HEK293 (cell line): Measurements from ENCODE around the gene UTP14C.

Experiments used
- CTCF ChIA-PET: fragments of 350-600 bp; formaldehyde crosslinking; extraction: SDS; loops from one replicate; lab custom pipeline; 2021; ENCODE audit warnings: antibody characterized with exemption; lab: Yijun Ruan, JAX
- POLR2A ChIA-PET: fragments of 300-600 bp; formaldehyde crosslinking; extraction: SDS; loops from one replicate; lab custom pipeline; 2020; ENCODE audit warnings: antibody characterized with exemption, inconsistent platforms; lab: Yijun Ruan, JAX
- H3K27ac ChIP-seq: fragments of 200-500 bp; sonication (Bioruptor generic); 2 replicates; pipeline ENCODE4 v1.5.1; 2014; ENCODE audit warnings: low read depth, low read length, control low read depth, inconsistent platforms; ENCODE audit errors: extremely low read depth
- H3K36me3 ChIP-seq, 2 experiments: fragments of 200-500 bp in 1 of 2; sonication (Bioruptor generic) in 1 of 2; 1 replicate in 1 of 2; 2 replicates in 1 of 2; pipeline ENCODE4 v1.5.1; 2014 to 2017; ENCODE audit warnings: inconsistent platforms in 2 of 2, low read length in 2 of 2; ENCODE audit not compliant: control insufficient read depth in 2 of 2, insufficient read depth in 1 of 2
- H3K4me1 ChIP-seq: fragments of 200-500 bp; sonication (Bioruptor generic); 2 replicates; pipeline ENCODE4 v1.5.1; 2014; ENCODE audit warnings: mild to moderate bottlenecking, low read length, inconsistent platforms; ENCODE audit not compliant: control insufficient read depth, insufficient read depth
- H3K4me3 ChIP-seq: 2 replicates; pipeline ENCODE4 v1.5.1; 2011; ENCODE audit warnings: low read depth, mild to moderate bottlenecking, control low read depth, low read length, moderate library complexity
- H3K9me3 ChIP-seq: fragments of 200-500 bp; sonication (Bioruptor generic); 2 replicates; pipeline ENCODE4 v1.5.1; 2014; ENCODE audit warnings: low read depth, low read length, inconsistent platforms; ENCODE audit not compliant: control insufficient read depth, insufficient read depth
- HOXA7 ChIP-seq: sonication (generic); formaldehyde crosslinking; IDR thresholded peaks from 2 replicates; pipeline ENCODE4 v1.8.1; 2022; ENCODE audit warnings: missing genetic modification reagents, borderline replicate concordance
- HOXC10 ChIP-seq: sonication (generic); formaldehyde crosslinking; IDR thresholded peaks from 2 replicates; pipeline ENCODE4 v1.8.1; 2023; ENCODE audit warnings: mild to moderate bottlenecking, missing genetic modification reagents
- KLF16 ChIP-seq: fragments of 450-650 bp; formaldehyde crosslinking; IDR thresholded peaks from 2 replicates; pipeline ENCODE4 v1.5.1; 2017; ENCODE audit warnings: missing biosample characterization, missing genetic modification characterization
- RBAK ChIP-seq: fragments of 450-650 bp; formaldehyde crosslinking; IDR thresholded peaks from 2 replicates; pipeline ENCODE4 v1.5.1; 2016; ENCODE audit warnings: missing biosample characterization, missing genetic modification characterization
- SCRT1 ChIP-seq: fragments of 450-650 bp; formaldehyde crosslinking; IDR thresholded peaks from 2 replicates; pipeline ENCODE4 v1.5.1; 2016; ENCODE audit warnings: missing biosample characterization, missing genetic modification characterization, borderline replicate concordance
- SCRT2 ChIP-seq: fragments of 450-650 bp; formaldehyde crosslinking; IDR thresholded peaks from 2 replicates; pipeline ENCODE4 v1.5.1; 2016; ENCODE audit warnings: missing biosample characterization, missing genetic modification characterization
- YY1 ChIP-seq: fragments of 450-650 bp; formaldehyde crosslinking; IDR thresholded peaks from 2 replicates; pipeline ENCODE4 v1.5.1; 2018; ENCODE audit warnings: missing biosample characterization, missing genetic modification characterization
- ZBTB21 ChIP-seq: fragments of 450-650 bp; formaldehyde crosslinking; IDR thresholded peaks from 2 replicates; pipeline ENCODE4 v1.5.1; 2017; ENCODE audit warnings: missing biosample characterization, missing genetic modification characterization
- ZNF10 ChIP-seq: fragments of 450-650 bp; formaldehyde crosslinking; IDR thresholded peaks from 2 replicates; pipeline ENCODE4 v1.5.1; 2017; ENCODE audit warnings: missing biosample characterization, missing genetic modification characterization
- ZNF140 ChIP-seq: fragments of 450-650 bp; formaldehyde crosslinking; IDR thresholded peaks from 2 replicates; pipeline ENCODE4 v1.5.1; 2016; ENCODE audit warnings: missing biosample characterization, missing genetic modification characterization
- ZNF169 ChIP-seq: fragments of 450-650 bp; formaldehyde crosslinking; IDR thresholded peaks from 2 replicates; pipeline ENCODE4 v1.5.1; 2016; ENCODE audit warnings: missing biosample characterization, missing genetic modification characterization
- ZNF23 ChIP-seq: fragments of 450-650 bp; formaldehyde crosslinking; IDR thresholded peaks from 2 replicates; pipeline ENCODE4 v1.5.1; 2016; ENCODE audit warnings: missing biosample characterization, missing genetic modification characterization, borderline replicate concordance
- ZNF335 ChIP-seq: fragments of 450-650 bp; formaldehyde crosslinking; conservative IDR thresholded peaks from 2 replicates; pipeline ENCODE4 v1.5.1; 2016; ENCODE audit warnings: missing biosample characterization, missing genetic modification characterization
- ZNF366 ChIP-seq: fragments of 450-650 bp; formaldehyde crosslinking; conservative IDR thresholded peaks from 2 replicates; pipeline ENCODE4 v1.5.1; 2016; ENCODE audit warnings: missing biosample characterization, missing genetic modification characterization
- ZNF501 ChIP-seq: fragments of 450-650 bp; formaldehyde crosslinking; IDR thresholded peaks from 2 replicates; pipeline ENCODE4 v1.5.1; 2016; ENCODE audit warnings: missing biosample characterization, missing genetic modification characterization
- ZNF529 ChIP-seq: fragments of 450-650 bp; formaldehyde crosslinking; IDR thresholded peaks from 2 replicates; pipeline ENCODE4 v1.5.1; 2017; ENCODE audit warnings: missing genetic modification characterization, missing biosample characterization; ENCODE audit not compliant: insufficient replicate concordance
- ZNF544 ChIP-seq: fragments of 450-650 bp; formaldehyde crosslinking; IDR thresholded peaks from 2 replicates; pipeline ENCODE4 v1.5.0; 2017; ENCODE audit warnings: missing biosample characterization, missing genetic modification characterization
- ZNF558 ChIP-seq: fragments of 450-650 bp; formaldehyde crosslinking; IDR thresholded peaks from 2 replicates; pipeline ENCODE4 v1.5.1; 2016; ENCODE audit warnings: missing biosample characterization, missing genetic modification characterization
- ZNF560 ChIP-seq: fragments of 450-650 bp; formaldehyde crosslinking; IDR thresholded peaks from 2 replicates; pipeline ENCODE4 v1.5.1; 2017; ENCODE audit warnings: missing biosample characterization, missing genetic modification characterization, borderline replicate concordance
- ZNF610 ChIP-seq: fragments of 450-650 bp; formaldehyde crosslinking; IDR thresholded peaks from 2 replicates; pipeline ENCODE4 v1.5.1; 2016; ENCODE audit warnings: missing biosample characterization, missing genetic modification characterization, borderline replicate concordance
- ZNF707 ChIP-seq: fragments of 450-650 bp; formaldehyde crosslinking; IDR thresholded peaks from 2 replicates; pipeline ENCODE4 v1.5.1; 2016; ENCODE audit warnings: missing biosample characterization, missing genetic modification characterization
- ZNF747 ChIP-seq: fragments of 450-650 bp; formaldehyde crosslinking; IDR thresholded peaks from 2 replicates; pipeline ENCODE4 v1.5.1; 2016; ENCODE audit warnings: missing biosample characterization, missing genetic modification characterization
- ZNF837 ChIP-seq: fragments of 450-650 bp; formaldehyde crosslinking; IDR thresholded peaks from 2 replicates; pipeline ENCODE4 v1.5.1; 2016; ENCODE audit warnings: missing biosample characterization, missing genetic modification characterization
- ZNF843 ChIP-seq: fragments of 450-650 bp; formaldehyde crosslinking; IDR thresholded peaks from 2 replicates; pipeline ENCODE4 v1.5.1; 2016; ENCODE audit warnings: missing biosample characterization, missing genetic modification characterization
- TF ChIP-seq, protein P1 (sequence below): fragments of 450-650 bp; formaldehyde crosslinking; IDR thresholded peaks from 2 replicates; pipeline ENCODE4 v1.5.1; 2016; ENCODE audit warnings: missing biosample characterization, missing genetic modification characterization
- TF ChIP-seq, protein P2 (sequence below): fragments of 450-650 bp; formaldehyde crosslinking; IDR thresholded peaks from 2 replicates; pipeline ENCODE4 v1.5.1; 2016; ENCODE audit warnings: missing biosample characterization, missing genetic modification characterization, low read depth

UTP14C gene

DNA sequence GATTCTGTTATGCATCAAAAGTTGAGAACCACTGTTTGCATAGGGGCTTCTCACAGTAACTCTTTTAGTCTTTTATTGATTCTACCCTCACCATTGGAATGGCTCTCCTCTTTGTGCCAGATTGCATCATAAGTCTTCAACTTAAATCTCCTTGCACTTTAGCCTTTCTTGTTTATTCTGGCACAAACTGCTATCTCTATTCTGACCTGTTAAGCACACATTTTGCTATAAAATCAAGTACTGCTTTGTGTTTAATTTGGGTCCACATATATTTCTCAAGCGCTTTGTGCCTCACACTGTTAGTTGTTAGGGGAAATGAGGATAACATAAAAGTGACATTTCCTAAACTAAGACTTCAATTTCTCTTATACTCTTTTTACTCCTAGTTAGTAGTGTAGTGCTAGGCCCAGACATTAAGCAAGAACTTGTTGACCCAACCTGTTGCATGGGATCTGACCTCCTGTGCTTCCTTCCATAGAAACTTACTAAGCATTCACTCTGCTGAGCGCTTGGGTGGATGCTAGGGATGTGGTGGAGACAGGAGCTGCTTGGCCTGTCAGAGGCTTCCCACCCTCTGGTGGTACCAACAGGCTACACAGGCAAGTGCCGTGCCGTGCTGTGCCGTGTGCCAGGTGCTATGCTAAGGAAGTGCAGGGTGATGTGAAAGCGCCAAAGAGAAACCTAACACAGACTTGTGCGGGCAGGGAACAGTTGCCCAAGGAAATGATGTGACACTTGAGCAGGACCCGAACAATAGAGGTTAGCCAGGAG, 1.2 kb downstream of the UTP14C start:
- CTCF ChIA-PET, result no interaction called here
- H3K4me1 ChIP-seq, result no peaks in the 10 kb centered on the region
- no peak overlapping the region for H3K27ac ChIP-seq
- peaks cover 4 to 55% of the 10 kb centered on the region in 2 experiments; a peak in 2 of 3 replicates for H3K36me3 ChIP-seq
- H3K9me3 ChIP-seq, result no peaks in the 10 kb centered on the region
- POLR2A ChIA-PET, result no interaction called here
- H3K4me3 ChIP-seq, result no peak overlapping the region
- no peak for TF ChIP-seq YY1
- TF ChIP-seq SCRT2, result peak; percentile 91
- peak; percentile 58; the same call in 1 of the 2 replicates for TF ChIP-seq SCRT1 (tag by site-specific recombination)
- TF ChIP-seq HOXA7 (CRISPR knock-in tag), result no peak
- no peak for TF ChIP-seq ZNF747
- TF ChIP-seq ZNF10 (tag by site-specific recombination), result no peak

DNA sequence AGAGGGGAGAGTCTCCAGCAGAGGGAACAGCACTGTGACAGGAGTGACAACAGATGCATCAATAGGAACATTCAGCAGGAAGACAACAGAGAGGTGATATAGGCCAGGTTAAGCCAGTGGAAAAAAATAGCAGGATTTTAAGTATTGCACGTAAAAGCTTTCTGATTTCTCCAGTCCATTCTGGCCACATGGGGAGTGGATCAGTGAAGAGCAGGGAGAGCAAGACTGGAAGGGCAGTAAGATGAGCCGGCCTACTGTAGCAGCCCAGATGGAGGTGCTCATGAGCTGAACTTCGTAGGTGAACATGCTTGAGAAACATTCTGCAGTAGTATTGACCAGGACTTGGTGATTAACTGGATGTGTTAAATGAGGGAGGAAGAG, 1.7 kb downstream of the UTP14C start:
- Histone ChIP-seq H3K4me3 (no peak overlapping the region), H3K9me3 (no peaks in the 10 kb centered on the region), H3K4me1 (no peaks in the 10 kb centered on the region), H3K27ac (no peak overlapping the region), H3K36me3 (peaks cover 4 to 49% of the 10 kb centered on the region in 2 experiments; a peak in 2 of 3 replicates)
- TF ChIP-seq ZNF335 (tag by site-specific recombination) (no peak), ZNF501 (tag by site-specific recombination) (no peak), ZNF610 (tag by site-specific recombination) (no peak), KLF16 (tag by site-specific recombination) (no peak), ZNF23 (tag by site-specific recombination) (no peak), ZNF837 (tag by site-specific recombination) (no peak), ZNF366 (no peak), ZNF544 (tag by site-specific recombination) (no peak), ZNF558 (tag by site-specific recombination) (no peak), ZNF843 (tag by site-specific recombination) (no peak), ZNF707 (tag by site-specific recombination) (no peak), ZNF169 (tag by site-specific recombination) (no peak), HOXC10 (CRISPR knock-in tag) (no peak), ZNF560 (no peak), ZNF140 (tag by site-specific recombination) (no peak), ZBTB21 (tag by site-specific recombination) (no peak), RBAK (tag by site-specific recombination) (no peak), ZNF529 (tag by site-specific recombination) (no peak)
- TF ChIP-seq, protein P1, sequence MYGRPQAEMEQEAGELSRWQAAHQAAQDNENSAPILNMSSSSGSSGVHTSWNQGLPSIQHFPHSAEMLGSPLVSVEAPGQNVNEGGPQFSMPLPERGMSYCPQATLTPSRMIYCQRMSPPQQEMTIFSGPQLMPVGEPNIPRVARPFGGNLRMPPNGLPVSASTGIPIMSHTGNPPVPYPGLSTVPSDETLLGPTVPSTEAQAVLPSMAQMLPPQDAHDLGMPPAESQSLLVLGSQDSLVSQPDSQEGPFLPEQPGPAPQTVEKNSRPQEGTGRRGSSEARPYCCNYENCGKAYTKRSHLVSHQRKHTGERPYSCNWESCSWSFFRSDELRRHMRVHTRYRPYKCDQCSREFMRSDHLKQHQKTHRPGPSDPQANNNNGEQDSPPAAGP (tag by site-specific recombination), result no peak
- TF ChIP-seq, protein P2, sequence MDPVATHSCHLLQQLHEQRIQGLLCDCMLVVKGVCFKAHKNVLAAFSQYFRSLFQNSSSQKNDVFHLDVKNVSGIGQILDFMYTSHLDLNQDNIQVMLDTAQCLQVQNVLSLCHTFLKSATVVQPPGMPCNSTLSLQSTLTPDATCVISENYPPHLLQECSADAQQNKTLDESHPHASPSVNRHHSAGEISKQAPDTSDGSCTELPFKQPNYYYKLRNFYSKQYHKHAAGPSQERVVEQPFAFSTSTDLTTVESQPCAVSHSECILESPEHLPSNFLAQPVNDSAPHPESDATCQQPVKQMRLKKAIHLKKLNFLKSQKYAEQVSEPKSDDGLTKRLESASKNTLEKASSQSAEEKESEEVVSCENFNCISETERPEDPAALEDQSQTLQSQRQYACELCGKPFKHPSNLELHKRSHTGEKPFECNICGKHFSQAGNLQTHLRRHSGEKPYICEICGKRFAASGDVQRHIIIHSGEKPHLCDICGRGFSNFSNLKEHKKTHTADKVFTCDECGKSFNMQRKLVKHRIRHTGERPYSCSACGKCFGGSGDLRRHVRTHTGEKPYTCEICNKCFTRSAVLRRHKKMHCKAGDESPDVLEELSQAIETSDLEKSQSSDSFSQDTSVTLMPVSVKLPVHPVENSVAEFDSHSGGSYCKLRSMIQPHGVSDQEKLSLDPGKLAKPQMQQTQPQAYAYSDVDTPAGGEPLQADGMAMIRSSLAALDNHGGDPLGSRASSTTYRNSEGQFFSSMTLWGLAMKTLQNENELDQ (tag by site-specific recombination), result no peak
- ChIA-PET POLR2A (no interaction called here), CTCF (interaction anchor here (0.6 kb wide), 1 partner anchor 705 kb away, joined by 3 read pairs; no protein-coding TSS in a partner anchor)
